Heart left ventricle (tissue), 13 donors: ENCODE data around the gene PIP5K1A.

ENCODE experiments used
- CTCF ChIP-seq, 12 donors: fragments of 200-600 bp; sonication (generic) in 4 of 12; IDR thresholded peaks; one replicate each; pipeline versions ENCODE4 v1.5.0 to v1.8.0; 2018 to 2022; ENCODE audit warnings: antibody characterized with exemption in 12 of 12, mild to moderate bottlenecking in 5 of 12
- POLR2A ChIP-seq, 2 donors: fragments of 450-650 bp; IDR thresholded peaks; one replicate each; pipeline ENCODE4 v1.6.1; 2017; ENCODE audit warnings: antibody characterized with exemption in 2 of 2, mild to moderate bottlenecking in 2 of 2, moderate library complexity in 2 of 2
- donor health status: ischemic (EF 13 %, LVEDD 7.1; RV severe dilation, severe dysfunction).
- donor health status: DM: no; HTN: yes; CAD: no.
- donor health status: DM: no; HTN: no; CAD: no.
- donor health status: ischemic (EF 25% LVEDD 6.9; RV normal size, moderate dysfunction).
- donor health status: ischemic (EF 25% LVEDD 5.7; RV mildly dilated, moderate dysfunction).
- donor health status: ischemic (EF 35%, LVEDD 5.7; RV mildly dilated, moderate dysfunction).
- donor health status: nonischemic (EF 11% LVEDD 7.7; RV severe dilation, severe dysfunction).
- donor health status: DM: yes; HTN: yes; CAD: no.
- donor health status: PGD.
- donor health status: ischemic (EF 29% LVEDD 5.4; RV normal size, mild dysfunction).
- donor health status: nonischemic (EF 23%, LVEDD 6.1; RV moderate dilation, normal function).

DNA sequence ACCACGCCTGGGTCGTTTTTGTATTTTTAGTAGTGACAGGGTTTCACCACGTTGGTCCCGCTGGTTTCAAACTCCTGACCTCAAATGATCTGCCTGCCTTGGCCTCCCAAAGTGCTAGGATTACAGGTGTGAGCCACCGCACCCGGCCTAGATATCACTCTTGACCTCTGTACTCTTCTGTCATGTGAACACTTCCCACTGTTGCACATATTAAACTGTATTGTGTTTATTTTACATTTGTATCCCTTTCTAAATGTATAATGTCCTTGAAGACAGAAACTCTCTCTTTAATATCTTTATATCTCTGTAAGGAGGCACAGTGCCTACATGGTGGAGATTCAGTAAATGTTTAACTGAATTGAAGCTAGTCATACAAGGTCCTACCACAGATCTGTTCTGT is 36.9 kb downstream of the PIP5K1A start:
- TF ChIP-seq CTCF (IDR thresholded peaks at IDR 0.05) (no peak), POLR2A (IDR thresholded peaks at IDR 0.05) (no peak)
